SU-DHL-6 (cell line): Measurements from ENCODE around the gene TBC1D16.

Experiments
- CTCF ChIP-seq: fragments of 200-600 bp; sonication (generic); IDR thresholded peaks from one replicate; pipeline ENCODE4 v1.5.1; 2017; ENCODE audit warnings: antibody characterized with exemption, mild to moderate bottlenecking, low read length, moderate library complexity; ENCODE audit not compliant: insufficient read depth, poor library complexity, severe bottlenecking
- EZH2phosphoT487 ChIP-seq: fragments of 200-600 bp; sonication (generic), shearing (Covaris generic); conservative IDR thresholded peaks from 2 replicates; pipeline ENCODE4 v1.6.1; 2018; ENCODE audit warnings: mild to moderate bottlenecking, antibody characterized with exemption, low read length, moderate library complexity, mixed read lengths

- TF ChIP-seq CTCF, result no peak
- TF ChIP-seq EZH2phosphoT487, result no peak
Observed at GRCh38 chr17:79979816-79980215, 55.9 kb downstream of the TBC1D16 start.
